ENCODE measurements around the gene HSD17B1.
A peak's percentile ranks its signal among the peaks of the same experiment; 100 is the strongest.
"Not testable (repeated sequence)": the region's sequence is repeated elsewhere in the genome, so short reads cannot be mapped to it uniquely, and the experiment has no call there.

Gene HSD17B1

DNA sequence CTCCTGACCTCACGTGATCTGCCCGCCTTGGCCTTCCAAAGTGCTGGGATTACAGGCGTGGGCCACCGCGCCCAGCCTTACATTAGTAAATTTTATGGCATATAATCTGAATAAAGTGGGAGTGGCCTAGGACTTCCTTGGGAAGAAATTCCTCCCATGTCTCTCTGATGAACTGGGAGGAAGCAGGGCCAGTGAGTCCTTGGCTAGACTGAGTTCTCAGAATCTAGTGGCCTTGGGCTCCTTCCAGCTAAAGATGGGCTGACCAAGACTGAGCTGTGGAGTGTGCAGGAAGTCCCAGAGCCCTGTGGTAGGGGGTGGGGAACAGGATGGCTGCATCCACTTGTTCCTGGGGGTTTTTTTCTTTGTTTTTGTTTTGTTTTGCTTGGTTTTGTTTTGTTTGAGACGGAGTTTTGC, 26.7 kb upstream of the HSD17B1 start:
- no peak for DNase-seq

DNA sequence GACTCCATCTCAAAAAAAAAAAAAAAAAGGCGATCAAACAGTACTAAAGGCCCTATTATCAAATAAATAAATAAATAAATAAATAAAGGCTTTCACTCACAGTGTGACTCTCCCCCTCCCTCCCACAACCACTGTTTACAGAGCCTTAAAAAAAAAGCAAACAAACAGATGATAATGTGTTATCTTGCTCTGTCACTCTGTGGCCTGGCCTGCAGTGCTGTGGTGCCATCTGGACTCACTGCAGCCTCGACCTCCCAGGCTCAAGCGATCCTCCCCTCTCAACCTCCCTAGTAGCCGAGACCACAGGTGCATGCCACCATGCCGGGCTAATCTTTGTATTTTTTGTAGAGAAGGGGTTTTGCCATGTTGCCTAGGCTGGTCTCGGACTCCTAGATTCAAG, 24.8 kb upstream of the HSD17B1 start:
- no peak for DNase-seq

GRCh38 chr17:42529061-42529460, 23.7 kb upstream of the HSD17B1 start:
- no peak for DNase-seq

DNA sequence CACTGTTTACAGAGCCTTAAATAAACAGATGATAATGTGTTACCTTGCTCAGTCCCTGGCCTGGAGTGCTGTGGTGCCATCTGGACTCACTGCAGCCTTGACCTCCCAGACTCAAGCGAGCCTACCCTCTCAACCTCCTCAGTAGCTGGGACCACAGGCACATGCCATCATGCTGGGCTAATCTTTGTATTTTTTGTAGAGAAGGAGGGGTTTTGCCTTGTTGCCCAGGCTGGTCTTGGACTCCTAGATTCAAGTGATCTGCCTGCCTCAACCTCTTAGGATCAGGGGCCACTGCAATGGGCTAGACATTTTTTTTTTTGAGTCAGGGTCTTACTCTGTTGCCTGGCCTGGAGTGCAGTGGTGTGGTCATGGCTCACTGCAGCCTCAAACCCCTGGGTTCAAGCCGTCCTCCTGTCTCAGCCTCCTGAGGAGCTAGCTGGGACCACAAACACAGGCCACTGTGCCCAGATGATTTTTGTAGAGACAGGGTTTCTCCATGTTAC, 21.7 kb upstream of the HSD17B1 start:
- no peak for DNase-seq

- peak; percentile 52 for DNase-seq
Measured at GRCh38 chr17:42531455-42532354, 21.0 kb upstream of the HSD17B1 start.

- DNase-seq = no peak
Measured at GRCh38 chr17:42535155-42536047, 17.3 kb upstream of the HSD17B1 start.

GRCh38 chr17:42536048-42536371, 16.7 kb upstream of the HSD17B1 start, which contains the start of gene NAGLU:
NAGLU (plus strand) TSS chr17:42536241; CDS start chr17:42536273, 32 bp downstream.
- DNase-seq = peak; percentile 83

DNA sequence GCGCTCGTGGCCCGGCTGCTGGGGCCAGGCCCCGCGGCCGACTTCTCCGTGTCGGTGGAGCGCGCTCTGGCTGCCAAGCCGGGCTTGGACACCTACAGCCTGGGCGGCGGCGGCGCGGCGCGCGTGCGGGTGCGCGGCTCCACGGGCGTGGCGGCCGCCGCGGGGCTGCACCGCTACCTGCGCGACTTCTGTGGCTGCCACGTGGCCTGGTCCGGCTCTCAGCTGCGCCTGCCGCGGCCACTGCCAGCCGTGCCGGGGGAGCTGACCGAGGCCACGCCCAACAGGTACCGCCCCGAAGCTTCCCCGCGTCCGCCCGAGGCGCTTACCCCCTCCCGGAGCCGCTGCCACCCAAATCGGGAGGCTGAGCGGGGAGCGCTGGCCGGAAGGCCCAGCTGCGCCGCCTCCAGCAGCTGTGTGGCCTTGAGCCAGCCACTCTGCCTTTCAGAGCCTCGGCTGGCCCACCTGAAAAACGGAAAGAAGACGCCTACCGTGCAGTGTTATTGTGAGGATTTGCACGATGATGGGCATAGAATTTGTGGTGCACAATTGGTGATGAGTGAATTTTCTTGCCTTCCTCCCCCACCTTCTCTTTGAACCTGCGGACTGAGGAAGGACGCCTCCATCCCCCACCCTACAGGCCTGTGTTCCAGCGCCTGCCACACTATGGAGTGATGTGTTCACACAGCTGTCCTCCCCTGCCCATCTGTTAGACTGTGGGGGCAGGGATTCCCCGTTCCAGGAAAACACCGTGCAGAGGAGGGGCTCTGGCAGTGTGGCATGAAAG, 16.2 kb upstream of the HSD17B1 start:
- DNase-seq = peak; percentile 73

DNA sequence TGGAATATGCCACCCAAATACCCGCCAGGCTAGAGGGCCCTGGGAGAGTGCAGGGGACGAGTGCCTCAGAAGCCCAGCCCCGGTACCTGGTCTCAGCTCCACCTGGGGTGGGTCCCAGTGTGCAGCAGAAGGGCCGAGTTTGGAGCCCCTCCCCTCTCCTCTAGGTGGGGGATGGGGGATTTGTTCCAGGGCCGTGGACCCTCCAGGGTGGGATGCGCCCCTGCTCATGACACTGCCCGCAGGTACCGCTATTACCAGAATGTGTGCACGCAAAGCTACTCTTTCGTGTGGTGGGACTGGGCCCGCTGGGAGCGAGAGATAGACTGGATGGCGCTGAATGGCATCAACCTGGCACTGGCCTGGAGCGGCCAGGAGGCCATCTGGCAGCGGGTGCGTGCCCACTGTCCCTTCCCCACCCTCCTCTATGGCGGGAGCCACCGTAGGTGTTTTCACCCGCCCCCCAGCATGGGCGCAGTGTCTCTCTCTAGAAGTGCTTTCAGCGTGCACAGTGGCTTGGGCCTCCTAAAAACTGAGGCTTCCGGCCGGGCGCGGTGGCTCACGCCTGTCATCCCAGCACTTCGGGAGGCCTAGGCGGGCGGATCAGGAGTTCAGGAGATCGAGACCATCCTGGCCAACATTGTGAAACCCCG, 15.4 kb upstream of the HSD17B1 start:
- DNase-seq = no peak

- DNase-seq = no peak
Measured at GRCh38 chr17:42537826-42538451, 14.8 kb upstream of the HSD17B1 start.

DNA sequence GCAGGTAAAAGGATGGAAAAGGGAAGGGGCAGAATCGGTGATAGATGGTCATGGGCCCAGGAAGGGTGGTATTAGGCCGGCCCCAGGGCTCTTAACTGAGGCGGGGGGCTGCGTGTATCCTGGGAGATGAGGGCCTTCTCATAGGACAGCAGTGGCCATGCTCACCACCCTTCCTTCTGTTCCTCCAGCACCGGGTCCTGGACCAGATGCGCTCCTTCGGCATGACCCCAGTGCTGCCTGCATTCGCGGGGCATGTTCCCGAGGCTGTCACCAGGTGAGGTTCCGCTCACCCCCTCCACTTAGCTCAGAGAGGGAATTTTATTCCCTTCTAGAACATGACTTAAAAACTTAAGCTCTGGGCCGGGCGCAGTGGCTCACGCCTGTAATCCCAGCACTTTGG, 14.2 kb upstream of the HSD17B1 start:
- DNase-seq = no peak

- DNase-seq = not testable (repeated sequence)
Measured at GRCh38 chr17:42540558-42540957, 12.2 kb upstream of the HSD17B1 start.

DNA sequence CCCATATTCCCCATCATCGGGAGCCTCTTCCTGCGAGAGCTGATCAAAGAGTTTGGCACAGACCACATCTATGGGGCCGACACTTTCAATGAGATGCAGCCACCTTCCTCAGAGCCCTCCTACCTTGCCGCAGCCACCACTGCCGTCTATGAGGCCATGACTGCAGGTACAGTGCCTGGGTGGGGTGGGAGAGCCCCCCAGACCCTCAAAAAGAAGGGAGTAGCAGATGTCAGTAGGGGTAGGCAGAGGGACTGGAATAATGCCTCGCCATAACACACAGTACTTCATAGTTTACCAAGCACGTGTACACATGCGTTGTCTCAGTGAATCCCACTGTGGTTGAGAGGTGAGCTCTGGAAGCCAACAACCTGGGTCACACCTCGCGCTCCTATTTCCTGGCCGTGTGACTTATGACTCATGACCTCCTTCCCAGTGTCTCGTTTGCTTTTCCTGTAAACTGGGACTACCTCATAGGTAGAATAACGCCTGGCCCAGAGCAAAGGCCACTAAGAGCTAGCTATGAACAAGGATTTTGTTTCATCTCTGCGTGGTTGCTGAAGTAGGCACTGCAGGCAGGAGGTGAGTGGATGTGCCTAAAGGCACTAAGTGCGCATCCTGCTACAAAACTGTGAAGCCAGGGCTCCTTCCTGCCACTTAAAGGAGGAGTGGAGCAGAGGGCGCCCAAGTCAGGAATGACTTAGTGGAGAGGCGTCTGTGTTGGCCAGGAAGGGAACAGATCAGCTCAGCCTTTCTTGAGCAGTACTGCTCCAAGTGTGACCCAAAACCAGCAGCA, 11.5 kb upstream of the HSD17B1 start:
- DNase-seq = no peak

DNA sequence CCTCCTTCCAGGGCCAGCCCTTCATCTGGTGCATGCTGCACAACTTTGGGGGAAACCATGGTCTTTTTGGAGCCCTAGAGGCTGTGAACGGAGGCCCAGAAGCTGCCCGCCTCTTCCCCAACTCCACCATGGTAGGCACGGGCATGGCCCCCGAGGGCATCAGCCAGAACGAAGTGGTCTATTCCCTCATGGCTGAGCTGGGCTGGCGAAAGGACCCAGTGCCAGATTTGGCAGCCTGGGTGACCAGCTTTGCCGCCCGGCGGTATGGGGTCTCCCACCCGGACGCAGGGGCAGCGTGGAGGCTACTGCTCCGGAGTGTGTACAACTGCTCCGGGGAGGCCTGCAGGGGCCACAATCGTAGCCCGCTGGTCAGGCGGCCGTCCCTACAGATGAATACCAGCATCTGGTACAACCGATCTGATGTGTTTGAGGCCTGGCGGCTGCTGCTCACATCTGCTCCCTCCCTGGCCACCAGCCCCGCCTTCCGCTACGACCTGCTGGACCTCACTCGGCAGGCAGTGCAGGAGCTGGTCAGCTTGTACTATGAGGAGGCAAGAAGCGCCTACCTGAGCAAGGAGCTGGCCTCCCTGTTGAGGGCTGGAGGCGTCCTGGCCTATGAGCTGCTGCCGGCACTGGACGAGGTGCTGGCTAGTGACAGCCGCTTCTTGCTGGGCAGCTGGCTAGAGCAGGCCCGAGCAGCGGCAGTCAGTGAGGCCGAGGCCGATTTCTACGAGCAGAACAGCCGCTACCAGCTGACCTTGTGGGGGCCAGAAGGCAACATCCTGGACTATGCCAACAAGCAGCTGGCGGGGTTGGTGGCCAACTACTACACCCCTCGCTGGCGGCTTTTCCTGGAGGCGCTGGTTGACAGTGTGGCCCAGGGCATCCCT, 9.3 kb upstream of the HSD17B1 start:
- DNase-seq = no peak

DNA sequence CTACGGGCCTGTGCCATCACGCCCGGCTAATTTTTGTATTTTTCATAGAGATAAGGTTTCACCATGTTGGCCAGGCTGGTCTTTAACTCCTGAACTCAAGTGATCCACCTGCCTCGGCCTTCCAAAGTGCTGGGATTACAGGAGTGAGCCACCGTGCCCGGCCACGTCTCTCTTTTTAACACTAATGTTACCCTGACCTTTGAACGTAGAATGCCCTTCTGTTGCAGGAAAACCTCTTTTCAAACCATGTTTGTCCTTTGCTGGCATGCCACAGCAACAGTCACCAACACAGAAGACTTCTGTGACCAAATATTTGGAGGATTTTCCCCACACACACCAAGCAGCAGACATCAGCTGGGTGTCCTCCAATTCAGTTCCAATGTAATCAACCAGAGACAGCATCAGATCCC, 7.8 kb upstream of the HSD17B1 start:
- no peak for DNase-seq

GRCh38 chr17:42545755-42546505, 6.8 kb upstream of the HSD17B1 start:
- not testable (repeated sequence) for DNase-seq

DNA sequence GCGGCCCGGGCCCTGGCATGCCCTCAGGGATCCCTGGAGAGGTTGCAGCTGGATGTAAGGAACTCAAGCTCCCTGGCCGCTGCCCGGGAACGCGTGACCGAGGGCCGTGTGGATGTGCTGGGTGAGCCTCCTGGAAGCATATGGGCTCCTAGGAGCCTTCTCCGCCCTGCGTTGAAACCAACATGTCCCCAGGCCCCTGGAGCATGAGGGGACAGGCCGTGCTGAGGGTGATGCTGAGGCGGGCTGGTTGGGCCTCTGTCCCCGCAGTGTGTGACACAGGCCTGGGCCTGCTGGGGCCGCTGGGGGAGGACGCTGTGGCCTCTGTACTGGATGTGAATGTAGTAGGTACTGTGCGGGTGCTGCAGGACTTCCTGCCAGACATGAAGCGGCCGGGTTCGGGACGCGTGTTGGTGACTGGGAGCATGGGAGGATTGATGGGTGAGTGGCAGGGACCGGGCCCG, 5.7 kb upstream of the HSD17B1 start:
- DNase-seq = no peak

DNA sequence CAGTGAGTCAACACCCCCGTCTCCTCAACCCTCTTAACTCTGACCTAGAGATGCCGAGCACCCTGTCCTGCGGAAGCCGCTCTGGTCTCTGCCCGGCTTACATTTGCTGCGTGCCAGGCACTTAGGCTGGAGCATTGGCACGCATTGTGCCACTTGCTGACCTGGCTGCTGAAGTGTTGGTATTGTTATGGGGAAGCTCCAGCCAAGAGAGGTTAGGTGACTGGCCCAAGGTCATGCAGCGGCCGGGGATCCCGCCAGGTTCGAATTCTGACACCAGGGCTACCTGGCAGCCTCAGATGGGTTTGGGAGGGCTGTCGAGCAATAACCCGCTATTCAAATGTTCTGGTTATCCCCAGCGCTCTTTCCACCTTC, 5.0 kb upstream of the HSD17B1 start:
- DNase-seq = no peak
